Retina (tissue), 1 donor: ENCODE measurements around the gene XPO1.
"Not testable (repeated sequence)": the region's sequence is repeated elsewhere in the genome, so short reads cannot be mapped to it uniquely, and the experiment has no call there.

Source experiments
- DNase-seq: peaks from one replicate; pipeline ENCODE4 v3.0.0-alpha.2; 2016

Gene XPO1

GRCh38 chr2:61538200-61538919, at the start of gene XPO1:
XPO1 (minus strand) TSS chr2:61538356; CDS start chr2:61533897, 4,459 bp downstream.
- peak; percentile 99 for DNase-seq

- DNase-seq = not testable (repeated sequence)
These were observed 48.8 kb upstream of the XPO1 start for GRCh38 chr2:61586928-61587327.

- DNase-seq = no peak
These were observed 47.2 kb upstream of the XPO1 start for GRCh38 chr2:61585383-61585782.

- DNase-seq = not testable (repeated sequence)
These were observed 46.2 kb upstream of the XPO1 start for GRCh38 chr2:61584368-61584767.

- no peak for DNase-seq
These were observed 44.0 kb upstream of the XPO1 start for GRCh38 chr2:61582165-61582564.

- DNase-seq = no peak
These were observed 43.6 kb upstream of the XPO1 start for GRCh38 chr2:61581716-61582115.

GRCh38 chr2:61575447-61575859, 37.3 kb upstream of the XPO1 start:
- DNase-seq = no peak

- no peak for DNase-seq
These were observed 28.4 kb upstream of the XPO1 start for GRCh38 chr2:61566566-61566965.

GRCh38 chr2:61562615-61563014, 24.5 kb upstream of the XPO1 start:
- DNase-seq = no peak

GRCh38 chr2:61558160-61558559, 20.0 kb upstream of the XPO1 start:
- DNase-seq = no peak

- DNase-seq = no peak
These were observed 19.2 kb upstream of the XPO1 start for GRCh38 chr2:61557381-61557780.

GRCh38 chr2:61554604-61555003, 16.4 kb upstream of the XPO1 start:
- DNase-seq = no peak

GRCh38 chr2:61550375-61551209, 12.4 kb upstream of the XPO1 start:
- no peak for DNase-seq

GRCh38 chr2:61549546-61549945, 11.4 kb upstream of the XPO1 start:
- DNase-seq = peak; percentile 4

GRCh38 chr2:61543062-61543461, 4.9 kb upstream of the XPO1 start:
- no peak for DNase-seq

- DNase-seq = not testable (repeated sequence)
These were observed 2.0 kb upstream of the XPO1 start for GRCh38 chr2:61540167-61540566.

- DNase-seq = no peak
These were observed 864 bp upstream of the XPO1 start for GRCh38 chr2:61538920-61539520.

GRCh38 chr2:61537950-61538199, 281 bp downstream of the XPO1 start:
- DNase-seq = no peak

- DNase-seq = no peak
These were observed 743 bp downstream of the XPO1 start for GRCh38 chr2:61537277-61537949.

- peak; percentile 82 for DNase-seq
These were observed 1.4 kb downstream of the XPO1 start for GRCh38 chr2:61536572-61537276.

GRCh38 chr2:61536180-61536571, 2.0 kb downstream of the XPO1 start:
- DNase-seq = no peak

GRCh38 chr2:61535449-61535848, 2.7 kb downstream of the XPO1 start:
- no peak for DNase-seq

- DNase-seq = no peak
These were observed 3.2 kb downstream of the XPO1 start for GRCh38 chr2:61534926-61535325.
